Smooth muscle cell (in vitro differentiated cells): ENCODE measurements around the gene SLC6A7. TPM values are rescaled to one million over a fixed set of nuclear protein-coding genes. Genes with fewer than 3 reads are reported as not detected.
A peak's percentile ranks its signal among the peaks of the same experiment; 100 is the strongest.

Experiments used
- DNase-seq: peaks from one replicate; lab custom pipeline; 2025; ENCODE audit not compliant: unreplicated experiment; lab: John Stamatoyannopoulos, UW
- H2AFZ ChIP-seq: fragments of 200-600 bp; sonication (generic); 2 replicates; pipeline ENCODE4 v1.6.0; 2016; ENCODE audit warnings: antibody characterized with exemption, low read depth, mild to moderate bottlenecking
- H3F3A ChIP-seq: fragments of 200-600 bp; sonication (generic); 2 replicates; pipeline ENCODE4 v1.6.0; 2017; ENCODE audit warnings: antibody characterized with exemption, low read depth
- H3K27ac ChIP-seq: fragments of 200-600 bp; sonication (generic); 2 replicates; pipeline ENCODE4 v1.5.1; 2016; ENCODE audit warnings: low read depth, mild to moderate bottlenecking
- H3K27me3 ChIP-seq: fragments of 200-600 bp; sonication (generic); 2 replicates; pipeline ENCODE4 v1.6.1; 2016; ENCODE audit warnings: low read depth, mild to moderate bottlenecking
- H3K36me3 ChIP-seq: fragments of 200-600 bp; sonication (generic); 2 replicates; pipeline ENCODE4 v1.5.1; 2016; ENCODE audit warnings: low read depth
- H3K4me1 ChIP-seq: fragments of 200-600 bp; sonication (generic); 2 replicates; pipeline ENCODE4 v1.5.1; 2016; ENCODE audit warnings: low read depth
- H3K4me2 ChIP-seq: fragments of 200-600 bp; sonication (generic); 2 replicates; pipeline ENCODE4 v1.6.0; 2016; ENCODE audit warnings: mild to moderate bottlenecking
- H3K4me3 ChIP-seq: fragments of 200-600 bp; sonication (generic); 2 replicates; pipeline ENCODE4 v1.5.1; 2016; ENCODE audit warnings: mild to moderate bottlenecking
- H3K79me2 ChIP-seq: fragments of 200-600 bp; sonication (generic); 2 replicates; pipeline ENCODE4 v1.6.0; 2016; ENCODE audit warnings: low read depth, mild to moderate bottlenecking
- H3K9ac ChIP-seq: fragments of 200-600 bp; sonication (generic); 2 replicates; pipeline ENCODE4 v1.6.0; 2016; ENCODE audit warnings: low read depth
- H3K9me3 ChIP-seq: fragments of 200-600 bp; sonication (generic); replicated peaks from 2 replicates; pipeline ENCODE4 v1.5.1; 2016; ENCODE audit warnings: low read depth
- H4K20me1 ChIP-seq: fragments of 200-600 bp; sonication (generic); 2 replicates; pipeline ENCODE4 v1.6.0; 2016; ENCODE audit warnings: low read depth
- CTCF ChIP-seq: fragments of 200-600 bp; sonication (generic); IDR thresholded peaks from 2 replicates; pipeline ENCODE4 v1.5.1; 2017; ENCODE audit warnings: borderline replicate concordance, mild to moderate bottlenecking, antibody characterized with exemption; ENCODE audit not compliant: insufficient read depth, poor library complexity, severe bottlenecking
- WGBS: methylation state at CpG from one replicate; pipeline ENCODE4 v1.1.7; 2016; ENCODE audit warnings: low lambda C conversion rate; 5-methylcytosine and 5-hydroxymethylcytosine counted together
- polyA plus RNA-seq: library from polyadenylated mRNA; unstranded; fragments of >200 nt; fragmentation: Nextera tagmentation; extraction: Ambion mirVana; gene quantifications from 2 replicates; pipeline ENCODE4 v1.2.1, GENCODE V29; 2016
- total RNA-seq: library from RNA; depleted of rRNA; stranded (reverse); fragments of >200 nt; gene quantifications from 2 replicates; pipeline ENCODE4 v1.2.3, GENCODE V29; 2014

Gene SLC6A7
- total and polyA plus RNA-seq, 2 experiments from 2014 or later, result 0.10 TPM; not detected in 1

GRCh38 chr5:150142185-150142958 is 47.5 kb upstream of the SLC6A7 start:
- Histone ChIP-seq H2AFZ (no peak overlapping the region), H4K20me1 (peaks cover 16% of the 10 kb centered on the region), H3K79me2 (peaks cover 47% of the 10 kb centered on the region), H3K9me3 (no peaks in the 10 kb centered on the region), H3F3A (peaks cover 41% of the 10 kb centered on the region), H3K4me2 (peak overlapping the region; percentile 76), H3K27ac (peak overlapping the region; percentile 100), H3K9ac (peak overlapping the region; percentile 77), H3K4me3 (no peak overlapping the region), H3K36me3 (no peaks in the 10 kb centered on the region), H3K27me3 (no peaks in the 10 kb centered on the region), H3K4me1 (peaks cover 81% of the 10 kb centered on the region)
- 38% methylated on average over 14 of the region's 14 CpGs for WGBS
- DNase-seq, result no peak
- no peak for TF ChIP-seq CTCF

DNA sequence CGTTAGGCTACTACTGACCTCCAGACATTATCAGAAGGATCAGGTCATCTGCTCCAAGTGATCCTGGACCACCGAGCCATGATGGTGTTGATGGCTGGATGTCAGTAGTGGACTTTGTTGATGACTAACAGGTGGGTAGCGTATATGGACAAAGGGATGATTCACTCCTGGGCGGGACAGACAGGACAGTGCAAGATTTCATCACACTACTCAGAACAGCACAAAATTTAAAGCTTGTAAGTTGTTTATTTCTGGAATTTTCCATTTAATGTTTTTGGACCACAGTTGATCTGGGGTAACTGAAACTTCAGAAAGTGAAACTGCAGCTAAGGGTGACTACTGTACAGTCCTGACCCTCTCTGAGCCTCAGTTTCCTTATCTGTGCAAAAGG is 46.9 kb upstream of the SLC6A7 start:
- no peak for DNase-seq
- H3K9me3 ChIP-seq, result no peaks in the 10 kb centered on the region
- peak overlapping the region; percentile 100 for H3K27ac ChIP-seq
- H3K4me3 ChIP-seq, result no peak overlapping the region
- H3K79me2 ChIP-seq, result peaks cover 47% of the 10 kb centered on the region
- H3K4me1 ChIP-seq, result peaks cover 78% of the 10 kb centered on the region
- H3K4me2 ChIP-seq, result peak overlapping the region; percentile 76
- WGBS, result 3% methylated on average over 4 of the region's 4 CpGs
- no peak overlapping the region for H2AFZ ChIP-seq
- peak overlapping the region; percentile 77 for H3K9ac ChIP-seq
- TF ChIP-seq CTCF, result no peak
- H4K20me1 ChIP-seq, result peaks cover 22% of the 10 kb centered on the region
- no peaks in the 10 kb centered on the region for H3K27me3 ChIP-seq
- peaks cover 38% of the 10 kb centered on the region for H3F3A ChIP-seq
- no peaks in the 10 kb centered on the region for H3K36me3 ChIP-seq

DNA sequence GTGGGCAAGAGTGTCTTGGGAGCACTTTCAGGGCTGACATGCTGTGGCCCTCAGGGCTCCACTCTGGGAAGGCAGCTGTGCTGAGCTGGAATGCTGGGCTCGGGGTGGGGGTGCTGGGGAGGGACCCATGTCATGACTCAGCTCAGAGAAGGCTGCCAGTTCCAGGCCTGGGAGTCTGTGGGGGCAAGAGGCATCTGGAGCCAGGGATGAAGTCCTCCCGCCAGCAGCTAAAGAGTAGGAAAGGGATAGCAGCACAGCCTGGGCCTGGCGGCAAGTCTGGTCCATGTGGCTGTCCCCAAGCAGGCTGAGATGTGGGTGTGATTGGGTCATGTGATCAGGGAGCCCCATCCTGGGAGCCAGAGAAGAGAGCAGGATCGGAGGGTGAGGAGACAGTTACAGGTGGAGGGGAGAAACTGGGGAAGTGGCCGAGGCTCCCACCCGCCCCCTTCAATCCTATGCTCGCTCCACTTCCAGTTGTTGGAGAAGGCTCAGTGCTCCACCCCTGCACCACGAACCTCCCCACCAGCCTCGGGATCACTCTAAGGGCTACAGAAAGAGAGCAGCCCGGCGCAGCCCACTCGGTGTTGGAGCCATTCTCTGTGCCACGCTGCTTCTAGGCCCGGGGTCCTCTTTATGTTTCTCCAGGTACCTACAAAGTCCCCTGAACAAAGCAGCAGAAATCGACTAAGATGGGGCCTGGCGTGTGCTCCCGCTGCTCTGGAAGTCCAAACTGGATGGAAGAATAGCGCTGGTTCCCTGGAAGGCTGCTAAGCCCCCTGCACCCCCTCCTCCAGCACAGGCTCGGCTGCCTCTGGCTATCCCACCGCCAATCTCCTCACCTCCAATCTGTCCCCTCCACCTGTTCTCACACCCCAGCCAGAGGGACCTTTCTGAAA is 46.3 kb upstream of the SLC6A7 start:
- Histone ChIP-seq H2AFZ (no peak overlapping the region), H3K4me2 (peak overlapping the region; percentile 76), H3F3A (peaks cover 33% of the 10 kb centered on the region), H3K4me1 (peaks cover 71% of the 10 kb centered on the region), H3K27me3 (no peaks in the 10 kb centered on the region), H3K4me3 (no peak overlapping the region), H3K9ac (peak overlapping the region; percentile 77), H4K20me1 (peaks cover 28% of the 10 kb centered on the region), H3K9me3 (no peaks in the 10 kb centered on the region), H3K36me3 (no peaks in the 10 kb centered on the region), H3K79me2 (peaks cover 49% of the 10 kb centered on the region), H3K27ac (peak overlapping the region; percentile 100)
- peak; percentile 69 for DNase-seq
- WGBS, result 35% methylated on average over 20 of the region's 20 CpGs
- TF ChIP-seq CTCF, result no peak
